ENCODE results near the gene ADTRP.

- TF ChIP-seq CTCF (IDR thresholded peaks at IDR 0.05 in 8 of 11, conservative IDR thresholded peaks at IDR 0.05 in 3 of 11), result no peak
- no peak for TF ChIP-seq POLR2AphosphoS5 (IDR thresholded peaks at IDR 0.05)
Observed at GRCh38 chr6:11747021-11747420, 31.6 kb downstream of the ADTRP start.
